ENCODE results near the gene LAPTM4A. TPM values are rescaled to one million over a fixed set of nuclear protein-coding genes. Genes with fewer than 3 reads are reported as not detected.

The LAPTM4A gene
- polyA plus RNA-seq, 1 donor (not counting 4 experiments of a cell fraction or from before 2014, with no cell fraction given) = 509 TPM

DNA sequence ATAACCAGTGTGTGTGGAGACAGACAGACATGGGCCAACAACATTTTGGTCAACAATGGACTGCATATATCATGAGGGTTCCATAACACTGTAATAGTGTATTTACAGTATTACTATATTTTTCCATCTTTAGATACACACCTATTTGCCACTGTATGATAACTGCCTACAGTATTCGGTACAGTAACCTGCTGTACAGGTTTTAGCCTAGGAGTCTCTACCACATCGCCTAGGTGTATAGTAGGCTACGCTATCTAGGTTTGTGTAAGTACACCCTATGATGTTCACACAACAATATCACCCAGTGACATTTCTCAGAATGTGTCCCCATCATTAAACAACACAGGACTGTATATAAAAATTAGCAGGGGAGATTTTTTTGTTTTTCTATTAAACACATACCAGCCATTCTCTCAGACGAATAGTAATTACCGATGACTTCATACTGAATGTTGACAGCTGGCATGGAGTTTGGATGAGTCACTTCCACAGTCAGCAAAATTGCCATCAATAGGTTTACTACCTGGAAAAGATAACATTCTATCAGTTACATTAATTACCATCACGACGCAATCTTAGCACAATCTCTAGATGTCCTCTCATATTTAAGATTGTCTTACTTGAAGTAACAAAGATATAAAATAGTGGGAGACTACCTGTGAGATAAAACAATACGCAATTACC is 10.8 kb downstream of the LAPTM4A start:
- TF ChIP-seq CTCF (optimal IDR thresholded peaks at IDR 0.05 in 1 of 3, IDR thresholded peaks at IDR 0.05 in 1 of 3, conservative IDR thresholded peaks at IDR 0.05 in 1 of 3; ENCODE audit: extremely low read depth in 1 of 3, insufficient read depth in 2 of 3, low read length in 3 of 3) = no peak
- no peak for TF ChIP-seq EZH2 (IDR thresholded peaks at IDR 0.05; ENCODE audit: low read length)
- Histone ChIP-seq H4K20me1 (ENCODE audit: control insufficient read depth, extremely low read depth, insufficient read depth, low read length) (no peaks in the 10 kb centered on the region), H3K9ac (ENCODE audit: control insufficient read depth, extremely low read depth, insufficient read depth, low read length) (no peak overlapping the region), H3K4me3 (ENCODE audit: control insufficient read depth in 2 of 3, extremely low read depth in 1 of 3, insufficient read depth in 2 of 3, low read depth in 1 of 3, low read length in 3 of 3) (no peak overlapping the region), H3K9me3 (ENCODE audit: control insufficient read depth, low read depth, low read length) (no peaks in the 10 kb centered on the region), H3K9me1 (ENCODE audit: control insufficient read depth, extremely low read depth, insufficient read depth, low read length) (no peaks in the 10 kb centered on the region), H3K27ac (ENCODE audit: control insufficient read depth, insufficient read depth, low read length) (no peak overlapping the region), H3K4me1 (ENCODE audit: control insufficient read depth, extremely low read depth, insufficient read depth, low read length) (peaks cover 14% of the 10 kb centered on the region), H2AFZ (ENCODE audit: control insufficient read depth, low read length) (no peak overlapping the region), H3K27me3 (ENCODE audit: control insufficient read depth, extremely low read depth, insufficient read depth, low read length) (no peaks in the 10 kb centered on the region), H3K4me2 (ENCODE audit: control insufficient read depth, extremely low read depth, insufficient read depth, low read depth, low read length) (no peak overlapping the region), H3K79me2 (ENCODE audit: control insufficient read depth, insufficient read depth, low read length) (peaks cover 61% of the 10 kb centered on the region), H3K36me3 (ENCODE audit: control insufficient read depth in 2 of 2, extremely low read depth in 1 of 2, insufficient read depth in 2 of 2, low read length in 2 of 2) (peaks cover 13 to 19% of the 10 kb centered on the region in 2 experiments)
- dilution Hi-C loops (cut with MboI; ENCODE audit: extremely low pct_ligation_motif_present, low sequenced_read_pairs) = no loop called here
- DNase-seq (ENCODE audit: low read depth, low spot score) (no peak), FAIRE-seq (no peak)

- H3K27me3 ChIP-seq (ENCODE audit: control insufficient read depth, extremely low read depth, insufficient read depth, low read length) = no peaks in the 10 kb centered on the region
- no peak for DNase-seq (ENCODE audit: low read depth, low spot score)
- no peaks in the 10 kb centered on the region for H3K9me3 ChIP-seq (ENCODE audit: control insufficient read depth, low read depth, low read length)
- no peaks in the 10 kb centered on the region for H4K20me1 ChIP-seq (ENCODE audit: control insufficient read depth, extremely low read depth, insufficient read depth, low read length)
- peaks cover 14% of the 10 kb centered on the region for H3K4me1 ChIP-seq (ENCODE audit: control insufficient read depth, extremely low read depth, insufficient read depth, low read length)
- dilution Hi-C loops (cut with MboI; ENCODE audit: extremely low pct_ligation_motif_present, low sequenced_read_pairs) = no loop called here
- no peaks in the 10 kb centered on the region for H3K9me1 ChIP-seq (ENCODE audit: control insufficient read depth, extremely low read depth, insufficient read depth, low read length)
- no peak overlapping the region for H3K9ac ChIP-seq (ENCODE audit: control insufficient read depth, extremely low read depth, insufficient read depth, low read length)
- no peak overlapping the region for H3K4me3 ChIP-seq (ENCODE audit: control insufficient read depth in 2 of 3, extremely low read depth in 1 of 3, insufficient read depth in 2 of 3, low read depth in 1 of 3, low read length in 3 of 3)
- H3K4me2 ChIP-seq (ENCODE audit: control insufficient read depth, extremely low read depth, insufficient read depth, low read depth, low read length) = no peak overlapping the region
- H3K27ac ChIP-seq (ENCODE audit: control insufficient read depth, insufficient read depth, low read length) = no peak overlapping the region
- H2AFZ ChIP-seq (ENCODE audit: control insufficient read depth, low read length) = no peak overlapping the region
- H3K36me3 ChIP-seq (ENCODE audit: control insufficient read depth in 2 of 2, extremely low read depth in 1 of 2, insufficient read depth in 2 of 2, low read length in 2 of 2) = peaks cover 25 to 39% of the 10 kb centered on the region in 2 experiments
- peaks cover 34% of the 10 kb centered on the region for H3K79me2 ChIP-seq (ENCODE audit: control insufficient read depth, insufficient read depth, low read length)
- no peak for FAIRE-seq
- TF ChIP-seq CTCF (optimal IDR thresholded peaks at IDR 0.05 in 1 of 3, IDR thresholded peaks at IDR 0.05 in 1 of 3, conservative IDR thresholded peaks at IDR 0.05 in 1 of 3; ENCODE audit: extremely low read depth in 1 of 3, insufficient read depth in 2 of 3, low read length in 3 of 3) (no peak), EZH2 (IDR thresholded peaks at IDR 0.05; ENCODE audit: low read length) (no peak)
Measured at GRCh38 chr2:20037660-20038059, 13.8 kb downstream of the LAPTM4A start.

Data from keratinocyte (primary cell).